NCI-H345 (cell line): ENCODE data around the gene CFAP46.
"Not testable (repeated sequence)": the region's sequence is repeated elsewhere in the genome, so short reads cannot be mapped to it uniquely, and the experiment has no call there.

ENCODE experiments used
- DNase-seq: peaks from one replicate; lab custom pipeline; 2025; lab: John Stamatoyannopoulos, UW

The CFAP46 gene

DNA sequence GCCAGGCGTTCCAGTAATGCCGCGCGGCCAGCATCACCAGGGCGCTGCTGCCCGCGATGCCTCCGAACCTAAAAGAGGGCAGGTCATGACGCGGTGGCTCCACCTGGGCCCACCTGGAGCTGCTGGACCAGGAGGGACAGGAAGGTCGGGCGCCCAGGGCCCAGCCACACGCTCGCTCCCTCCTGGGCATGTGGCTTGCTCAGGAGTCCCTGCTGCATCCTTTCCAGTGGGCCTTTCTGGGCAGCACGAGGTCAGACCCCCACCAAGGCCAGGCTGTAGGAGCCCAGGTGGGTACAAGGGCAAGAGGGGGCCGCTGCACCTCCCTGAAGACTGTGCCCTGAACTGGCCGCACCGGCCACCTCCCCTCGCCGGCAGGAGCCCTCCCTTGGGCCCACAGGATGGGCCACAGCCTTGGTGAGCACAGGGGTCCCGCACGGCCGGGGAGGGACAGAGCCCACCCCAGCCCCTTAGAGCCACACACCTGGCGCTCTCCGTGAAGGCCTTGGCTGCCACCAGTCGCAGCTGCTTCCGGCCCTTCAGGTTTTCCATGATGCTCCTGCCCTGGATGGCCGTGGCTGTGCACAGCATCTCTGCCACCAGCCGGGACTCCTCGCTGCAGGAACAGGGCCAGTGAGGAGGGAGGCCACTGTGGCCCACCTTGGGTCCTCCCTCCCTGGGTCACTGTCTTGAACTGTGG, 43.2 kb downstream of the CFAP46 start:
- DNase-seq = no peak

DNA sequence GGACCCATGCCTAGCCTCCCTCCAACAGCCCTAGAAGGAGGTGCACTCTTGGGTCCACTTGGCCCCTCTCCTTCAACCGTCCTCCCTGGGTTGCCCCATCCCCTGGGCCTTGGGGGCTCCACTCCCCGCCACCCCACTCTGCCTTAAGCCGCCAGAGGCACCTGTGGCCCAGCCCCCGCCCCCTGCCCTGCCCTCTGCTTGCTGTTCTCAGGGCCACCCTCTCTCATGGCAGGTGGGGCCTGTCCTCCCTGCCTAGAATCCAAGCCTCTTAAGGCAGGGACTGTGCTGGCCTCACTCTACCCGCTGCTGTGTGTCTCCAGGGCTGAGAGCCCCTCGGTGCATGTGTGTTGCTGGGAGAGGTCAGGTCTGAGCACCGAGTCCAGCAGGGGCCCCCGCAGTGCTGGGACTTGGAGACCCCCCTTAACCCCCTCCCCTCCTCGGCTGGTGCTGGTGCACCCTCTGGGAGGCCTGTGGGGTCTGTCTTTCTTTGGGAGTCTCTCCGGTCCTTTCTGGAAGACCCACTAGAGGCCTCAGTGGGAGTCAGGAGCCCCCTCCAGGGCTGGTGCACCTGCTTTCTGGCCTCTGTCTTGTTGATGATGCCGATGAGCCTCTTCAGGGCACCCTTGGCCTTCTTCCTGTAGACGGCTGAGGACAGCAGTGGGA, 43.8 kb downstream of the CFAP46 start:
- DNase-seq = no peak

GRCh38 chr10:132897516-132898381, 44.6 kb downstream of the CFAP46 start:
- DNase-seq = no peak

- not testable (repeated sequence) for DNase-seq
Observed at GRCh38 chr10:132893786-132894185, 48.6 kb downstream of the CFAP46 start.

GRCh38 chr10:132893090-132893489, 49.3 kb downstream of the CFAP46 start:
- DNase-seq = peak; percentile 48

GRCh38 chr10:132892004-132892403, 50.4 kb downstream of the CFAP46 start:
- no peak for DNase-seq

- DNase-seq = no peak
Observed at GRCh38 chr10:132891368-132891767, 51.0 kb downstream of the CFAP46 start.

DNA sequence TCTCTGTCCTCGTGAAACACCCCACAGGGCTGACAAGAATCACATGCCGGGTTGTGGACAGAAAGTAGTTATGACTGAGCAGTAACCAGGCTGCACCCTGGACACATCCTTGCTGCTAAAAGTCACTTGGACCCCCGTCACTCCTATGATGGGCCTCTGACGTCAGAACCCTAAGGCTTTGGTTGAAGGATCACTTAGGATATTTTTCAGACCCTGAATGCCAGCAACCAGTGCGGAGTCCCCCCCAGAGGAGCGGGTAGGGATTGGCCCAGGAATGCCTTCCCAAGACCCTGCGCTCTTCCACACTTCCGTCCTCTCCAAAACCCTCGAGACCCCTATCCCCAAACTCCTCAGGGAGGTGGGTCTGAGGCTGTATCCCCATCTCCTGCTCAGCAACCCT, 52.1 kb downstream of the CFAP46 start:
- no peak for DNase-seq

DNA sequence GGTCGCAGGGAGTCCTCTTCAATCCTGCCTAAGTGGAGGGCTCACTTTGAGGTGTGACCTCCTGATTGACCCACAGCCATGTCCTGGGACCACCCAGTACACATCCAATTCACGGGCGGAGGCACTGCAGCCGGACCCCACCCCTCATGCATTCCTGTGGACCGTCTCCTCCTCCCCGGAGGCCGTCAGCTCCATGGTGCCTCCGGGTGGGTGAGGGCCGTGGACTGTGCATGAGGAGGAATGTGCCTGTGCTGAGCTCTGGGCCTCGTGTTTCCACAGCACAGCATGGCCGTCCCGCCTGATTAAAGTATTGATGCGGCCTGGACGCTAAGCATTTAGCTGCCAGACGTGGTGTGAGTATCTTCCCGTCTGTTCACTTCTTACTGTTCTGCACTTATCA, 52.8 kb downstream of the CFAP46 start:
- DNase-seq = no peak

DNA sequence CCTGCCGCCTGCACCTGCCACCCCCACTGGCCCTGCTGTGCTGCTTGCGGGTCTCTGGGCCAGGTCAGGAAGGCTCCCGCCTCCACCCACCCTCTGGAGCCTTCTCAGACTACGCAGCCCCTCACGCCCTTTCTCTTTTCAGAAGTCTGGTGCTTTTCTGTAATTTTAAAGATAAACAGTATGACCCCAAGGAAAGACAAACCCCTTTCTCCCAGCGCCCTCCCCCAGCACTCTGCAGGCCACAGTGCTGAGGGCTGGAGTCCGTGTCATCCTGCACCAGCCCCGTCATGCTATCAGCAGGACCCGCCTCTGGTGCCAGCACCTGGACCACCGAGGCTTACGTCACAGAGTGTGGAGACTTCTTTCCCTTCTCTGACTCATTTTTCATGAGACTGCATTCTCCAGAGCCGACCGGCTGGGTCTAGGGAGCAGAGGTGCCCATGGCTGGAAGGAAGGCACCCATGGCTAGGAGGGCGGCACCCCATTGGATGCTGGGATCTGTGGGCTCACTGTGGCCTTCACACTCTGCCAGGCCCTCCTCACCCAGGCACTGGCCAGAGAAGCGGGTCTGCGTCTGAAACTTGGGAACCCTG, 53.4 kb downstream of the CFAP46 start:
- no peak for DNase-seq

GRCh38 chr10:132888446-132888845, 53.9 kb downstream of the CFAP46 start:
- DNase-seq = not testable (repeated sequence)

DNA sequence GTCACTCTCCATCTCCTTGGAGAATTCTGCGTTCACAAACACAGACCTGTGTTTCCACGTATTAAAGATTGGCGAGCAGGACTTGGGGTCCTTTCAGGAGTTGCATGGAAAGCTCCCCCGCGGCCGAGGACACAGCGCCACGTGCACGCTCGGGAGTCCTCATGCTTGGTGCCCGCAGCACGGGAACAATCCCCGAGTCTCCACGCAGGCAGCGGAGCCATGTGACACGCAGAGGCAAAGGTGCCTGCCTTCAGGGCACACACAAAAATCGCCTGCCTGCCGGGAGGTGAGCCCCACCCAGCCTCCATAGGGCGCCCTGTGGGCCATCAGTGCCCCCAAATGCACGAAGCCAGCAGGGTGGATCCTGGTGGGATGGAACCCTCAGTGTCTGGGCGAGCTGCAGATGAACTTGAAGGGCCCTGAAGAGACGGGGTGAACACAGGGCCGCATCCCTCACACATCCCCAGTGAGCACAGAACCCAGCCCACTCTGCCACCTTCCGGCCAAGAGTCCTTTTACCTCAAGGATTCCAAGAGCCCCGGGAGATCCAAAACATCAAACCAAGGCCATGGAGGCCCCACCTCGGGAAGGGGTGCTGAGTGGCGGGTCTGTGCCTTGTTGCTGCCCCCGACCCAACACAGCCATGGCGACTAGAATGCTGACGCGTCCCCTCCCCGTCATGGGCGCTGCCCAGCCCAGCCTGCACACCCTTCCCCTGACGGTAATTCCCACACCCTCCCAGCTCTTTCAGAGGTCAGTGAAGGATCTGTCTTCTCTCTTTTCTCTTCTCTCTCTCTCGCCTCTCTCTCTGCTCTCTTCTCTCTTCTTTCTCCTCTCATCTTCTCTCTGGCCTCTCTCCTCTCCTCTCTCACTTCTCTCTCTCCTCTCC, 55.9 kb downstream of the CFAP46 start:
- no peak for DNase-seq

GRCh38 chr10:132885451-132886210, 56.7 kb downstream of the CFAP46 start:
- DNase-seq = no peak

DNA sequence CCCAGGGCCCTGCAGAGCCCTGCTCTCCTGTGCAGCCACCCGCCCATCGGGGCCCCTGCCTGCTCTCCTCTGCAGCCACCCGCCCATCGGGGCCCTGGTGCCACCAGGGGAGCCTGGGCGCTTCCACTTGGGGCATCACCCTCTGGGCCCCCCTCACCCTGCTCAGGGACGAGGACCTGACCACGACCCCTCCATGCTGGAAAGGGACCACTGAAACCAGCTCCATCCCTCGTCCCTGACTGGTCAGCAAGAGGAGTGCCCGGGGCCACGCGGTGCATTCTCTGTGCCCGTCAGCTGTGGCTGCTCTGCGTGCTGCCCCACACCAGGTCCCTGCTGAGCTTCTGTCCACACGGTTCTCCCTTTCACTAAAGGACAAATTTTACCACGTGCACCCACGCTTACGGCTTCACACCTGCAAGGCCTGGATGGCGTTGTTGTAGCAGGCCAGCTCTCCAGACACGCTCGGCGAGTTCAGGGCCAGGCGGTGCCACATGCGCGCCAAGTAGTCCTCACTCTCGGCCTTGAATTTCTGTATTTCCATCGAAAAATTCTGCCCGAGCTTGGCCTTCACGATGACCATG, 57.6 kb downstream of the CFAP46 start:
- DNase-seq = no peak

- no peak for DNase-seq
Observed at GRCh38 chr10:132884041-132884440, 58.3 kb downstream of the CFAP46 start.

DNA sequence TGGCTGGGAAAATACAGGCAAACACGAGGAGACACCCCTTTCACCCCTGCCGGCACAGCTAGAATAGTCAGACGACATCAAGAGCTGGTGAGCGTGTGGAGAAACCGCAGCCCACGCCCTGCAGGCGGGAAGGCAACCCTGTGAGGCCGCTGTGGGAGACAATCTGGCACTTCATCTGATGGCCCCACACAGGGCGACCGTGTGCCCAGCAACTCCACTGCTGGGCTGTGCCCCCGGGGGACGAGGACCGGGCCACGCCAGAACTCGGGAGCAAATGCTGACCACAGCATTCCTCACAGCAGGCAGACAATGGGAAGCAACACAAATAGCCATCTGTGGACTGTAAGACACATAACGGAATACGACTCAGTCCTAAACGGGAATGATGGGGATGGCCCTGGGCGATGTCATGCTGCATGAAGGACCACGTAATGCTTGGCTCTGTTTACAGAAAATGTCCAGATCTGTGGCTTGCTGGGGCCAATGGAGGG, 58.9 kb downstream of the CFAP46 start:
- no peak for DNase-seq

DNA sequence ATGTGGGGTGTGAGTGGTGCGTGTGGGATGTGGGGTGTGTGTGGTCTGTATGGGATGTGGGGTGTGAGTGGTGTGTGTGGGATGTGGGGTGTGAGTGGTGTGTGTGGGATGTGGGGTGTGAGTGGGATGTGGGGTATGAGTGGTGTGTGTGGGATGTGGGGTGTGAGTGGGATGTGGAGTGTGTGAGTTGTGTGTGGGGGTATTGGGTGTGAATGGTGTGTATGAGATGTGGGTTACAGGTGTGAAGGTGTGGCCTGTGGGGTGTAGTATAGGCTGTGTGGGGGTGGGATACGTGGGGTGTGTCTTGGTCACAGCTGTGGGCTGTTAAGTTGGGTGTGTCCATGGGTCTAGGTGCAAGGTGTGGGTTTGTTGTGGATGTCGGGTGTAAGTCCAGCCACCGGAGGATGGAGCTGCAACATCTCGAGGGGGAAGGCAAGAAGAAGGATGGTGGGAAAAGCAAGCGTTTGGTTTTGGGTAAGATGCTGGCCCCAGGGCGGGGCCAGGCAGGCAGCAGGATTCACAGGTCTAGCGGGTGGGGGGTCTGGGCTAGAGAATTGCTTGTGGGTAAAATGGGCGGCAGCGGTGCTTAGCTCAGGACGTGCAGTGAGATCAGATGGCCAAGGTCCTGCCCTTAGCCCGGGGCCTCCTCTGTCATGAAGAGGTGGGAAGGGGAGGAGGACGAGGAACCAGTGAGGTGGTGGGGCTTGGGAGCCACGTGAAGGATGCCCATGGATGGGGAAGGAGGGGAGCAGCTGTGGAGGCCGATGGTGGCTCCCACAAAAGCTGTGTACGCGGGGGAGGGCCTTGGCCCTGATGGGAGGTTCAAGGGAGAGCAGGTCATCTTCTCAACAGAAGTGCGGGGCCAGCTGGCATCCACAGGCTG, 60.1 kb downstream of the CFAP46 start:
- no peak for DNase-seq

DNA sequence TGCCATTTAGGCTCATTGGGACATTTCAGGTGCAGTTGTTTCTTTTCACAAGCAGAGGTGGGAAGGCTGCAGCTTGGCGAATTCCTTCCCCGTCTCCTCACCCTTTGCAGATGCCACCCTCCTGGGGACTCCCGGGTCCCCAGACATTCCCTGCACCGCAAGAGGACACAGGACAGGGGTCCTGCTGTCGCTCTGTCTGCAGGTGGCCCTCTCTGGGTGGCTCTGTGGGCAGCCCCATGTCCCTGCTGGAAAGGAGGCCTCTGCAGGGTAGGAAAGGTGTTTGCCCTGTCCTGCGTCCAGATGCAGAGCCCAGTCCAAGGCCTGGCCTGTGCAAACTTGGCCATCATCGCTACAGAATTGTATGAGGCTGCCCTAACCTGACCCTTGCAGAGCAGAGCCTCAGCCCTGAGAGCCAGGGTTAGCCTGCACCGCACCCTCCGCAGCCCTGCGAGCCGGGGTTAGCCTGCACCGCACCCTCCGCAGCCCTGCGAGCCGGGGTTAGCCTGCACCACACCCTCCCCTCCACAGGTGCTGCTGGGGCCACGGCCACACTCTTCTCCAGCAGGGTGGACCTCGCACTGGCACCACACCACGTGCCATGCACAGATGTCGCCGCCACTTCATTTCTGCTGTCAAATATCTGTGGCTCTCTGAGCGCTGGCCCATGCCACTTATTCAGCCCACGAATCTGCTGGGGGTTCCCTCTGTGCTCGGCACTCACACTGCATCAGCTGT, 61.0 kb downstream of the CFAP46 start:
- no peak for DNase-seq
